Neural cell (in vitro differentiated cells): ENCODE data around the gene LMO1.

Source experiments
- MXI1 ChIP-seq: fragments of 450-650 bp; conservative IDR thresholded peaks from 2 replicates; pipeline ENCODE4 v1.6.1; 2014; ENCODE audit warnings: antibody characterized with exemption, mild to moderate bottlenecking; ENCODE audit not compliant: poor library complexity, severe bottlenecking
- POLR2AphosphoS5 ChIP-seq: IDR thresholded peaks from 2 replicates; pipeline ENCODE4 v1.6.1; 2012
- TF ChIP-seq, protein P1 (sequence below): fragments of 450-650 bp; IDR thresholded peaks from 2 replicates; pipeline ENCODE4 v1.5.1; 2014; ENCODE audit warnings: antibody characterized with exemption, mild to moderate bottlenecking, moderate library complexity; ENCODE audit not compliant: poor library complexity, severe bottlenecking

DNA sequence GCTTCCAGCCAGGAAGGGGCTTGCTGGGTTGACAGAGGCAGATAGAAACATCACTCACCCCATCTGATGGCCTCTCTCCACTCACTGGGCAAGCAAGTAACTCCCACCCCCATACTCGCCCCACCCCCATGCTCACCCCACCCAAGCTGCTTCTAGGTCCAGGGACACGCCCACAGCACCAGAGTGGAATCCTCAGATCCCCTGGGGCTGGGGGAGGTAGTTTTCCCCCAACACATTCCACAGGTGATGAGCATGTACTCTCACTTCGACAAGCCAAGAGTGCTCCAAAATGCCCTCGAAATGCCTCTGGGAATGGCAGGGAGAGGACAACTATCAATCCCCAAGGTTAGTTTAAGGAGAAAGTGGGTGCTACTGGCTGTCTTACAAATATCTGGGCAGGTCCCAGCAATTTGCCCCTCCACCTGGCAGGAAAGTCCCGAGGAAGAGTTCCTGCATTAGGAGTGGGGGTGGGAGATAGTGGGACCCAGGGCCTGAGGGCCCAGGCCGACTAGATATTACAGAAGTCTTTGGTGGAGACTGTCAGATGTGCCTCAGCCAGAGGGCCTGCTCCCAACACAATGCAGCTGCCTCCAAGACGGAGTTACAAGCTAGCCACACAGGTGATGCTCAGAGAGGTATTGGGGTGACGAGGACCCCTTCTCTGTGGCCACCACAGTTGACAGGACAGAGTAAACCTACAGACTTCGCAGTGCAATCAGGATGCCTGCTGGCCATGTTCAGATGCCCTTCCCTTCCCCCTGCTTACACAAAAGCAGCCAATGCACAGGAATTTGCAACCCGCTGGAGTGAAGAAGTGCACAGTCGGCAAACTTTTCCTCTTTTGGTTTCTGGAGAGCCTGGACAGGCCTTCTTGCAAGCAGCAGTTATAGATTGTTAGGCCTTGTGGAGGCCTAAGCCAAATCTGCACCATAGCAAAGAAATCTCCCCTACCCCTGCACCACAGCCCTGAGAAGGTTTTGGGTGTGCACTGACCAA is 2.9 kb upstream of the LMO1 start:
- TF ChIP-seq, protein P1, sequence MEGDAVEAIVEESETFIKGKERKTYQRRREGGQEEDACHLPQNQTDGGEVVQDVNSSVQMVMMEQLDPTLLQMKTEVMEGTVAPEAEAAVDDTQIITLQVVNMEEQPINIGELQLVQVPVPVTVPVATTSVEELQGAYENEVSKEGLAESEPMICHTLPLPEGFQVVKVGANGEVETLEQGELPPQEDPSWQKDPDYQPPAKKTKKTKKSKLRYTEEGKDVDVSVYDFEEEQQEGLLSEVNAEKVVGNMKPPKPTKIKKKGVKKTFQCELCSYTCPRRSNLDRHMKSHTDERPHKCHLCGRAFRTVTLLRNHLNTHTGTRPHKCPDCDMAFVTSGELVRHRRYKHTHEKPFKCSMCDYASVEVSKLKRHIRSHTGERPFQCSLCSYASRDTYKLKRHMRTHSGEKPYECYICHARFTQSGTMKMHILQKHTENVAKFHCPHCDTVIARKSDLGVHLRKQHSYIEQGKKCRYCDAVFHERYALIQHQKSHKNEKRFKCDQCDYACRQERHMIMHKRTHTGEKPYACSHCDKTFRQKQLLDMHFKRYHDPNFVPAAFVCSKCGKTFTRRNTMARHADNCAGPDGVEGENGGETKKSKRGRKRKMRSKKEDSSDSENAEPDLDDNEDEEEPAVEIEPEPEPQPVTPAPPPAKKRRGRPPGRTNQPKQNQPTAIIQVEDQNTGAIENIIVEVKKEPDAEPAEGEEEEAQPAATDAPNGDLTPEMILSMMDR = no peak
- no peak for TF ChIP-seq MXI1
- no peak for TF ChIP-seq POLR2AphosphoS5
